ENCODE results near the gene MEGF6. TPM values are rescaled to one million over a fixed set of nuclear protein-coding genes. Genes with fewer than 3 reads are reported as not detected.

The MEGF6 gene
- total and polyA plus RNA-seq, 2 donors (not counting 3 experiments of a cell fraction or from before 2014, with no cell fraction given) = 22.5 to 63.7 TPM

DNA sequence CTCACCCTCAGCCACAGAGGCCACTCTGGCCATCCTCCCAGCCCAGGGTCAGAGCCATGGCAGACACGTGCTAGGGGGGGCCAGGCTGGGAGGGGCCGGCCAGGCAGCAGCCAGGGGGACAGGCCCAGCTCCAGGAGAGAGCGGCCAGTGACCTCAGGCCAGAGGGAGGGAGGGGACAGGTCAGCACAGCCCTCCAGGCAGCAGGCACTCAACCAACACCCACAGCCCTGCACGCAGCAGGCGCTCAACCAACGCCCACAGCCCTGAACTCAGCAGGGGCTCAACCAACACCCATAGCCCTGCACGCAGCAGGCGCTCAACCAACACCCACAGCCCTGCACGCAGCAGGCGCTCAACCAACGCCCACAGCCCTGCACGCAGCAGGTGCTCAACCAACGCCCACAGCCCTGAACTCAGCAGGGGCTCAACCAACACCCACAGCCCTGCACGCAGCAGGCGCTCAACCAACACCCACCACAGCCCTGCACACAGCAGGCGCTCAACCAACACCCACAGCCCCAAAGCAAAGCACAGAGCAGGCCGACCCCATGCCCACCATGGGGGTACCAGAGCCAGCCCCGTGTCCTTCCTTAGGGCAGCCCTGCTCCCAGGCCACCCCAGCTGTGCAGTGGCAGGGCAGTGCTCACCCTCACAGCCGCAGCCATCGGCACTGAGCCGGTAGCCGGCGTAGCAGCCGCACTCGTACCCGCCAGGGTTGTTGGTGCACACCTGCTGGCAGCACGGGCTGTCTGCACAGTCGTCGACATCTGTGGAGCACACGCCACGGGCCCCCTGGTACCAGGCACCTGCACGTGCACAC is 101.0 kb downstream of the MEGF6 start:
- no peaks in the 10 kb centered on the region for H4K20me1 ChIP-seq (replicated peaks; ENCODE audit: control insufficient read depth, extremely low read depth, insufficient read depth, low read length)
- ChIA-PET POLR2A (no interaction called here), CTCF (no interaction called here)
- dilution Hi-C loops (cut with MboI; ENCODE audit: extremely low pct_ligation_motif_present, low sequenced_read_pairs) (no loop called here), intact Hi-C loops (cut with micrococcal nuclease) (no loop called here)
- no peak overlapping the region for H2AFZ ChIP-seq (ENCODE audit: low read depth, low read length)
- no peaks in the 10 kb centered on the region for H3K9me1 ChIP-seq (replicated peaks; ENCODE audit: control insufficient read depth, extremely low read depth, insufficient read depth, low read length)
- no peak overlapping the region for H3K9ac ChIP-seq (replicated peaks; ENCODE audit: extremely low read depth, insufficient read depth, low read length)
- H3K27ac ChIP-seq (ENCODE audit: insufficient read depth, low read depth, low read length) = no peak overlapping the region
- TF ChIP-seq, protein P1, sequence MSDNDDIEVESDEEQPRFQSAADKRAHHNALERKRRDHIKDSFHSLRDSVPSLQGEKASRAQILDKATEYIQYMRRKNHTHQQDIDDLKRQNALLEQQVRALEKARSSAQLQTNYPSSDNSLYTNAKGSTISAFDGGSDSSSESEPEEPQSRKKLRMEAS (IDR thresholded peaks at IDR 0.05; ENCODE audit: insufficient read depth, insufficient read length) = no peak
- TF ChIP-seq, protein P2, sequence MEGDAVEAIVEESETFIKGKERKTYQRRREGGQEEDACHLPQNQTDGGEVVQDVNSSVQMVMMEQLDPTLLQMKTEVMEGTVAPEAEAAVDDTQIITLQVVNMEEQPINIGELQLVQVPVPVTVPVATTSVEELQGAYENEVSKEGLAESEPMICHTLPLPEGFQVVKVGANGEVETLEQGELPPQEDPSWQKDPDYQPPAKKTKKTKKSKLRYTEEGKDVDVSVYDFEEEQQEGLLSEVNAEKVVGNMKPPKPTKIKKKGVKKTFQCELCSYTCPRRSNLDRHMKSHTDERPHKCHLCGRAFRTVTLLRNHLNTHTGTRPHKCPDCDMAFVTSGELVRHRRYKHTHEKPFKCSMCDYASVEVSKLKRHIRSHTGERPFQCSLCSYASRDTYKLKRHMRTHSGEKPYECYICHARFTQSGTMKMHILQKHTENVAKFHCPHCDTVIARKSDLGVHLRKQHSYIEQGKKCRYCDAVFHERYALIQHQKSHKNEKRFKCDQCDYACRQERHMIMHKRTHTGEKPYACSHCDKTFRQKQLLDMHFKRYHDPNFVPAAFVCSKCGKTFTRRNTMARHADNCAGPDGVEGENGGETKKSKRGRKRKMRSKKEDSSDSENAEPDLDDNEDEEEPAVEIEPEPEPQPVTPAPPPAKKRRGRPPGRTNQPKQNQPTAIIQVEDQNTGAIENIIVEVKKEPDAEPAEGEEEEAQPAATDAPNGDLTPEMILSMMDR (IDR thresholded peaks at IDR 0.05; ENCODE audit: extremely low read depth in 1 of 2, insufficient read depth in 1 of 2, low read depth in 1 of 2, low read length in 2 of 2) = no peak
- no peak overlapping the region for H3K4me3 ChIP-seq (replicated peaks in 1 of 3; ENCODE audit: insufficient read depth in 1 of 3, low read depth in 1 of 3, low read length in 3 of 3)
- DNase-seq (ENCODE audit: low read depth, low spot score) = no peak
- H3K4me1 ChIP-seq (ENCODE audit: control insufficient read depth, extremely low read depth, insufficient read depth, low read length) = no peaks in the 10 kb centered on the region
- no peaks in the 10 kb centered on the region for H3K9me3 ChIP-seq (replicated peaks; ENCODE audit: control insufficient read depth, insufficient read depth, low read length)
- H3K79me2 ChIP-seq (ENCODE audit: control insufficient read depth, insufficient read depth, low read length) = no peaks in the 10 kb centered on the region
- BruUV-seq (replicated peaks) = no TSS peak
- no peak overlapping the region for H3K4me2 ChIP-seq (ENCODE audit: insufficient read depth, low read length)
- no peaks in the 10 kb centered on the region for H3K27me3 ChIP-seq (ENCODE audit: control insufficient read depth in 2 of 2, insufficient read depth in 2 of 2, low read length in 2 of 2)
- FAIRE-seq = no peak
- no peaks in the 10 kb centered on the region for H3K36me3 ChIP-seq (ENCODE audit: control insufficient read depth in 2 of 2, extremely low read depth in 1 of 2, insufficient read depth in 2 of 2, low read length in 2 of 2)

DNA sequence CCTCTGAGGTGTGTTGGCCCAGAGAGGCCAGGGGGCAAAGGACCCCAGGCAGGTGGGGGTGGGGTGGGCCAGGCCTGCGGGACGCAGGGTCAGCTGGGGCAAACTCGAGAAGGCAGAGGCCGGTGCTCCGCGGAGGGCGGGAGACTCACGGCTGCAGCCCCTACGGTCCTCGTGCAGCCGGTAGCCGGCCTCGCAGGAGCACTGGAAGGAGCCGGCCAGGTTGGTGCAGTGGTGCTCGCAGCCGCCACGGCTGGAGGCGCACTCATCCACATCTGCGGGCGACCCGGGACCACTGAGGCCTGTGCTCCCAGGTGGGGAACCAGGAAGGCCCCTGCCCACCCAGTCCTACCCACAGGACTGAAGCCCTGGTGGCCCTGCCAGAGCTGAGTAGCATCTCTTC is 101.6 kb downstream of the MEGF6 start:
- Histone ChIP-seq H3K4me3 (replicated peaks in 1 of 3; ENCODE audit: insufficient read depth in 1 of 3, low read depth in 1 of 3, low read length in 3 of 3) (no peak overlapping the region), H3K9me3 (replicated peaks; ENCODE audit: control insufficient read depth, insufficient read depth, low read length) (no peaks in the 10 kb centered on the region), H3K27me3 (ENCODE audit: control insufficient read depth in 2 of 2, insufficient read depth in 2 of 2, low read length in 2 of 2) (no peaks in the 10 kb centered on the region), H3K9ac (replicated peaks; ENCODE audit: extremely low read depth, insufficient read depth, low read length) (no peak overlapping the region), H2AFZ (ENCODE audit: low read depth, low read length) (no peak overlapping the region), H3K36me3 (ENCODE audit: control insufficient read depth in 2 of 2, extremely low read depth in 1 of 2, insufficient read depth in 2 of 2, low read length in 2 of 2) (no peaks in the 10 kb centered on the region), H3K79me2 (ENCODE audit: control insufficient read depth, insufficient read depth, low read length) (no peaks in the 10 kb centered on the region), H3K9me1 (replicated peaks; ENCODE audit: control insufficient read depth, extremely low read depth, insufficient read depth, low read length) (no peaks in the 10 kb centered on the region), H3K4me1 (ENCODE audit: control insufficient read depth, extremely low read depth, insufficient read depth, low read length) (peaks cover 5% of the 10 kb centered on the region), H4K20me1 (replicated peaks; ENCODE audit: control insufficient read depth, extremely low read depth, insufficient read depth, low read length) (no peaks in the 10 kb centered on the region), H3K4me2 (ENCODE audit: insufficient read depth, low read length) (no peak overlapping the region), H3K27ac (ENCODE audit: insufficient read depth, low read depth, low read length) (no peak overlapping the region)
- CTCF ChIA-PET = no interaction called here
- FAIRE-seq (no peak), DNase-seq (ENCODE audit: low read depth, low spot score) (no peak)
- TF ChIP-seq GATA2 (IDR thresholded peaks at IDR 0.05; ENCODE audit: insufficient read depth, insufficient read length, low read depth, low read length) (no peak), FOS (IDR thresholded peaks at IDR 0.05; ENCODE audit: borderline replicate concordance, insufficient read depth, low read length) (no peak), POLR2AphosphoS5 (IDR thresholded peaks at IDR 0.05; ENCODE audit: insufficient read depth, low read depth, low read length) (no peak), POLR2A (IDR thresholded peaks at IDR 0.05; ENCODE audit: low read depth, low read length) (no peak), JUN (IDR thresholded peaks at IDR 0.05; ENCODE audit: borderline replicate concordance, insufficient read depth, insufficient read length, low read depth) (no peak), MYC (IDR thresholded peaks at IDR 0.05; ENCODE audit: low read depth, low read length) (no peak), EZH2 (IDR thresholded peaks at IDR 0.05; ENCODE audit: borderline replicate concordance, low read depth, low read length, severe bottlenecking) (no peak)
- TF ChIP-seq, protein P1 (IDR thresholded peaks at IDR 0.05; ENCODE audit: insufficient read depth, insufficient read length) = no peak
- TF ChIP-seq, protein P2 (IDR thresholded peaks at IDR 0.05; ENCODE audit: extremely low read depth in 1 of 2, insufficient read depth in 1 of 2, low read depth in 1 of 2, low read length in 2 of 2) = no peak
- dilution Hi-C loops (cut with MboI; ENCODE audit: extremely low pct_ligation_motif_present, low sequenced_read_pairs) (no loop called here), intact Hi-C loops (cut with micrococcal nuclease) (no loop called here)
- POLR2A ChIA-PET = no interaction called here
- no TSS peak for BruUV-seq (replicated peaks)

All from endothelial cell of umbilical vein (primary cell).